HG03565 (cell line): ENCODE results near the gene NBPF8.
"Not testable (repeated sequence)": the region's sequence is repeated elsewhere in the genome, so short reads cannot be mapped to it uniquely, and the experiment has no call there.

ENCODE experiments used
- ATAC-seq: cut with Tn5 transposase; IDR thresholded peaks from one replicate; pipeline ENCODE4 v1.9.1; 2021; ENCODE audit warnings: mild to moderate bottlenecking, moderate library complexity; ENCODE audit not compliant: unreplicated experiment

Gene NBPF8, protein sequence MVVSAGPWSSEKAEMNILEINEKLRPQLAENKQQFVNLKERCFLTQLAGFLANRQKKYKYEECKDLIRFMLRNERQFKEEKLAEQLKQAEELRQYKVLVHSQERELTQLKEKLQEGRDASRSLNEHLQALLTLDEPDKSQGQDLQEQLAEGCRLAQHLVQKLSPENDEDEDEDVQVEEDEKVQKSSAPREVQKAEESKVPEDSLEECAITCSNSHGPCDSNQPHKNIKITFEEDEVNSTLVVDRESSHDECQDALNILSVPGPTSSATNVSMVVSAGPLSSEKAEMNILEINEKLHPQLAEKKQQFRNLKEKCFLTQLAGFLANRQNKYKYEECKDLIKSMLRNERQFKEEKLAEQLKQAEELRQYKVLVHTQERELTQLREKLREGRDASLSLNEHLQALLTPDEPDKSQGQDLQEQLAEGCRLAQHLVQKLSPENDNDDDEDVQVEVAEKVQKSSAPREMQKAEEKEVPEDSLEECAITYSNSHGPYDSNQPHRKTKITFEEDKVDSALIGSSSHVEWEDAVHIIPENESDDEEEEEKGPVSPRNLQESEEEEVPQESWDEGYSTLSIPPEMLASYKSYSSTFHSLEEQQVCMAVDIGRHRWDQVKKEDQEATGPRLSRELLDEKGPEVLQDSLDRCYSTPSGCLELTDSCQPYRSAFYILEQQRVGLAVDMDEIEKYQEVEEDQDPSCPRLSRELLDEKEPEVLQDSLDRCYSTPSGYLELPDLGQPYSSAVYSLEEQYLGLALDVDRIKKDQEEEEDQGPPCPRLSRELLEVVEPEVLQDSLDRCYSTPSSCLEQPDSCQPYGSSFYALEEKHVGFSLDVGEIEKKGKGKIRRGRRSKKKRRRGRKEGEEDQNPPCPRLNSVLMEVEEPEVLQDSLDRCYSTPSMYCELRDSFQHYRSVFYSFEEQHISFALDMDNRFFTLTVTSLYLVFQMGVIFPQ

DNA sequence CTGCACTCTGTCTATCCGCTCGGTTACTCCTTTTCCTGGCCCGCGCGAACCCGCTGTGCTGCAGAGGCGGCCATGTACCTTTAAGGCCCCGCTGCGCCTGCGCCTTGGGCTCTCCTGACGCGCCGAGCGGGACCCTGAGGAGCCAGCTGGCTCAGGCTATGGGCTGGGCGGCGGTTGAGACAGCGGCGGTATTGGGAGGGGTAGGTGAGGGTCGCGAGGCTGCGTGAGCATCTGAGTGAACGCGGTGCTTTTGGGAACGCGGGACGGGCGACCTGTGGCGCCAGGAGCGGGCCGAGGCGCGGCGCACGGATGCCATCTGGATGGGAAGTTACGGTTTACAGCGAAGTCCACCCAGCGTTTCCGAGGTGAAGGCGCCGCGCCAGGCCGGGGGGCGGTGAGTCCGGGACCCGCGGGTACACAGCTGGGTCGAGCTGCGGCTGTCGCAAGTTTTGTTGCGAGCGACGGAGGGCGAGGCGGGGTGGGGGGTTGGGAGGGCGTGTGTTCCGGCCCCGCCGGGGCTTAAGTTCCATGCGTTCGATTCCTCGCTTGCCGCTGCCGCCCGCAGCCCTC is at the start of gene NBPF8:
Gene NBPF8, plus strand, starts transcription at position 125 of the 570 bp plus-strand sequence. CDS start 21,488 bp downstream, outside the sequence.
- ATAC-seq, result peak; percentile 95

DNA sequence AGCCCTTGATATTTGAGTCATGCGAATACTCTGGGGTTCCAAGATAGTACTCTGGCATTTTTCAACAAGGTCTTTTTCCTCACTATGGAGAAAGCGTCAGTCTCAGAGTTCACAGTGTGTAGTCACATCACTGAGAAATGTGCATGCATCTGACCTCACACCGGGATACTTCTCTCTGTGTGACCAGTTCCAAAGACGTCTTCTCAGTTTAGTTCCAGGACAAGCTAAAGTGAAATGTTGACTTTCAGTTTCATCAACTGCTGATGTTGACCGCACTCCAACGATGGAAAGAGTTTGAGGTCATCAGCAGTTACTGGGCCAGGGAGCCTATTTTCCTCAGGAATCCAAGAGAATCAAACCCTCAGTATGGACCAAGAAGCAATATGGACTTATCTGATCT is 47.1 kb upstream of the NBPF8 start:
- ATAC-seq, result not testable (repeated sequence)

DNA sequence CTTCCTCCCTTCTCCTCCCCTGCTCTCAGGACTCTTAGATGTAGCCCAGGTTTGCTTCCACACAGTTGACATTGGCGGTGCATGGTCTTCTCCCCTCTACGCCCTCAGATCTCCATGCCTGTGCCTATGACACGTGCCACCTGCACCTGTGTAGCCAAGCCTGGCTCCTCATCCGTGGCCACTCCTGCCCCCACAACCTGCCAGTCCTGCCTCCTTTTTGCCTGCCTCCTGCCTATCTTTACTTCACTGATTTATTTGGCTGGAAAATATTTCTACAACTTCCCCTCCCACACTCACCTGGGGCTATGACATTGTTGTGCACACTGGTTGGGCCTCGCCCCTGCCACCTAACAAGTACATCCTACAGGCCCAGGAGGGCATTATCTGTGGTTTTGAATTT is 28.2 kb upstream of the NBPF8 start:
- ATAC-seq, result not testable (repeated sequence)

DNA sequence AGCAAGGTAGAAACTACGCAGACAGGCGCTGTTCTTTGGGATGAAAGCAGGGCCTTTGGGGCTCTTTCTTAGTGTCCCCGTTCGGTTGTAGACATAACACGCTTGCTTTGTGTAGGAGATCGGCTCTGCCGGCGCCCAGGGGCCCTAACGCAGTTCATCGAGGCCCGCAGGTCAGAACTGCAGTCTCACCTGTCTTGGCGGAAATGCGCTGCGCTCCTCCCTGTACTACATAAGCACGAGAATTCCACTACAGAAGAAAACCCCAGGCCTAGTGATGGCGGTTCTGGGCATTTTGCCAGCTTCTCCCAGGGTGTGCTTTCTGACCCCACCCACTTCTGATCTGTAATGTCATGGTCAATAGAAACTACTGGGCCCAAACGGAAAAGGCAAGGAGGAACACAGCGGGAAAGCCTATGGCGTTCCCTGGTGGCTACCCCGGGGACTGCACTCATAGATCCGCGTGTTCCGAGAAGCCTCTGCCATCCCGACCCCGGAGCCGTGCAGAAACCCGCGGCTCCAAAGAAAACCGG is 26.2 kb upstream of the NBPF8 start:
- ATAC-seq, result not testable (repeated sequence)

DNA sequence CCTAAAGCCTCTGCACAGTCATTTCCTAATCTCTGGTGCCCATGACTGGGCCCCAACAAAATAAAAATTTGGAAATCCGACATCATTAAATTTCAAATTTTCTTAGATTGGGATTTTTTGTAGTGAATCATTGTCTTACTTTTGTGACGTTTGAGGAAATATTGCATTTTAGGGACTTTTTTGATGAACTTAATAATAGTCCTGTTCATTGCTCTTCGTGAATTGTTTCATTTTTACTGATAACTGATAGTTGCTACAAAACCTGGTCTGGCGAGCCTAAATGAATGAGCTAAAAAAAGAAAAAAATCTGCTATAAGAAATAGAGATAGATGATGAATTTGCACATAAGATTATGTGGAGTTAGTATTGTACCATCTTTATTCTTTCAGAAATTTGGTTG is 23.5 kb upstream of the NBPF8 start:
- ATAC-seq, result not testable (repeated sequence)

DNA sequence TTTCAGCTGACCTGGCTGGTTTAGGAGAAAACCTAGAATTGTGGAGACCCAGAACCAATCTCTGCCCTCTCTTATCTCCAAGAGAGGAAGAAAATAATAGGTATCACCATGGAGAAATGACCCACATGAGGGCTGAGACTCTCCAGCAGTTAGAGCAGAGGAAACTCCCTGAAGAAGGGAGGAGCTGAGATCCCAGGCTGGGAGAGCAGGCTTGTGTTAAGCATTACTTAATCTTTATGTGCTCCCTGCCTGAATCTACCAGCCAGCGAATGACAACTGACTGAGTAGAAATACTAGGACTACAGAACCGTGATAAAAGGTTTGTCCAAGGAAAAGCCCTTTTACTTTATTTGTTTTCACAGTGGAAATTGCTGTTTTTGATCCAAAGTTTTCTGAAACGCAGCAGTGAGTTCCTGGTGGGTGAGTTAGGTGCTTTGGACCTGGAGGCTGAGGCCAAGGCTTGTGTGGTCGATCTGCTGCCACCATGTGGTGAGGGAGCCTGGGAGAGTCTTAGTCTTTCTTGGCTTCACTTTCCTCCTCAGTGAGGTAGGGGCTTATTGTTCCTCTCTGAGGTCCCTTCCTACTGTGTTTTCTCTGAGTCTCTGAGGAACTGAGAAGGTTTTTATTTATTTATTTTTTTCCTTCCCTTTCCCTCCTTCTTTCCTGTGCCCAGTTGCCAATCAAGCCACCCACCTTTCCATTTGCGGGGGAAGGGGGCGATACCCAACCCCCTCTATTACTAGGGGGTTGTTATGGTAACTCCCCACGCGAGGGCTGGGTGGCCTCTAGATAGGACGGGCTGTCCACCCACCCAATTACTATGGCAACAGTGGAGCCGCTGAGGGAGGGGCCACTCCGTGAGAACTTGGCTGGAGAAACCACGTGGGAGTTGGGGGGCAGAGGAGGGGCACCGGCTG is 21.3 kb upstream of the NBPF8 start:
- ATAC-seq, result not testable (repeated sequence)

DNA sequence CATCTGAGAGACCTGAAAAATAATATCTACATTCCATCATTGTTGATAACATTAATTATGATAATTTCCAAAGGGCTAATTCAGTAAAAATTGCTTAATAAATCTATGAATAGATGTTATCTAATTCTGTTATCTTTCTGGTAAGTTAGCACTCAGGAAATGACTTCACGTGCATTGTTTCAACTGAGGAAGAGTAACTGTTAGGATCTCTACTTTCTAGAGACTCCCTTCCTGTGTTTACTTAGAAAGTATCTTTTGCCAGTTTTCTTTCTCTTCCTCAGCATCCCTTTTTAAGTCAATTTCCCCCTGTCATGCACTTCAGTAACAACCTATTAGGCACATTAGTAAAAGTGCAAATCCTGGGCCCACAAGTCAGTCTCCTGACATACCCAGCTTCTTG is 9.5 kb upstream of the NBPF8 start:
- not testable (repeated sequence) for ATAC-seq

DNA sequence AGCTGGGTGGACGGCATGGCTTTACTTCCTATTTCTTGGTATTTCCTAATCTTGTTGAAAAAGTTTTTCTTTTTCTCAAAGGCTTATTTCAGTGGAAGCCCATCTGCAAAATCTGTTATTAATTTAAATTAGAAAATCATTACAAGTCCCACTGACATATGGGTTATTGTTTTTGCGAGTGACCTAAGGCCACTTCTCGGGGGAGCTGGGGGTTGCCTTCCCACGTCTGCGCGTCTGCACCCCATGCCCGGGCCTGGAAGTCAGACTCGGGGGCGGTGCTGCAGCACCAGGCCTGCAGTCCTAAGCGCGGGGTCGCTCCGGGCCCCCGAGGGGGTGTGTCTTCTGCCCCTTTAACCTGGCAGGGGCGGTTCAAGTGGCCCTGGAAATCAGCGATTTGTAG is 384 bp upstream of the NBPF8 start:
- ATAC-seq, result peak; percentile 10

DNA sequence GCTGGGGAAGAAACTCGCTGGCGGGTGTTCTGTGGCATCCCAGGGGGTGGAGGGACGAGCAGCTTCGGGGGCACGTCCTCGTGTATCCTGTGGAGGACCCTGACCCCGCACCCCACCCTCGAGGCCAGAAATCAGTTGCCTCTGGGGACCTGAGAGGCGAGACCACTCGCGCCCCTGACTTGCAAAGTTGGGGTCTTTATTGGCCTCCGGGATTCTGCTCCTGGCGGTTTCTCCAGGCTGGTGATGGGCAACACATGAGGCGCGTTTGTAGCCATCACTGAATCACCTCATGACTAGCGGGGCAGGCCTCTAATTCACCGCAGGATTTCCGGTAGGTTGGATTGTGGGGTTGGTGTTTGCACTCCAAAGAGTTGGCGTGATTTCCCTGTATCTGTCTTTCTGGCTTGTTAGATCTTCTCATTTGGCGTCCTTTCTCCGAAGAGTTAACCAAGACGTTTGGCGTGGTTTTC is 692 bp downstream of the NBPF8 start:
- ATAC-seq, result peak; percentile 53

DNA sequence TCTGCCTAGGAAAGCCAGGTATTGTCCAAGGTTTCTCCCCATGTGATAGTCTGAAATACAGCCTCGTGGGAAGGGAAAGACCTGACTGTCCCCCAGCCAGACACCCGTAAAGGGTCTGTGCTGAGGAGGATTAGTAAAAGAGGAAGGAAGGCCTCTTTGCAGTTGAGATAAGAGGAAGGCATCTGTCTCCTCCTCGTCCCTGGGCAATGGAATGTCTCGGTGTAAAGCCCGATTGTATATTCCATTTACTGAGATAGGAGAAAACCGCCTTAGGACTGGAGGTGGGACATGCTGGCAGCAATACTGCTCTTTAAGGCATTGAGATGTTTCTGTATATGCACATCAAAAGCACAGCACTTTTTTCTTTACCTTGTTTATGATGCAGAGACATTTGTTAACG is 10.2 kb downstream of the NBPF8 start:
- ATAC-seq, result not testable (repeated sequence)

DNA sequence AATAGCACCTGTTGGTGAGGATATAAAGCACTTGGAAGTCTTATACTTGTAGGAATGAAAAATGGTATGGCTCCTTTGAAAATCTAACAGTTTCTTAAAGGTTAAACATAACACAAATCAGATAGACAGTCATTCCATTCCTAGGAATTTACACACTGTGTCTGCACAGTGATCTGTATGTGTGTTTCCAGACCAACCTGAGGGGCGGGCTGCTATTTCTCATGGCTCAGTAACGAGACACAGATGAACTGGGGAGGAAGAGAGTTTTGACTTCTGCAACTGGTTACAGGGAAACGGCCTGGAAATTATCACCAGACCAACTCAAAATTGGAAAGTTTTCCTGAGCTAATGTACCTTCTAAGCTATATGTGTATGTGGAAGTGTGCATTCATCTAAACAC is 16.8 kb downstream of the NBPF8 start:
- ATAC-seq, result not testable (repeated sequence)

DNA sequence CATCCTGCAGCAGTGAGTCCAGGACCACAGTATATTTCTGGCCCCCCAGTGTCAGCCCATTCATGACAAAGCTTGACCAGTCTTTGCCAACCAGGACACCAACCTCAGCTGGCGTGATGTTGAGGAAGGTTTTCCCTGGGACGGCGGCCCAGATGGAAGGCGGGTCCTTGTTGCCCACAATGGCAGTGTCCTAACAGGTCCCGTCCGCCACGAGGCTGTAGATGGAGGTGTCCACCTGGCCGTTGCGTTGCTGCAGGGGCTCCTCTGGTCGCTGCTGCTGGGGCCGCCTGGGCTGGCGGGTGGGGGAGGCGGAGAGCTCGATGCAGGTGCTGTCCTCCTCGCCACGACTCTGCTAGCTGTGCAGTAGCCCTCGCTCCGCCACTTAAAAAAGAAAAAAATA is 19.0 kb downstream of the NBPF8 start:
- ATAC-seq, result not testable (repeated sequence)

DNA sequence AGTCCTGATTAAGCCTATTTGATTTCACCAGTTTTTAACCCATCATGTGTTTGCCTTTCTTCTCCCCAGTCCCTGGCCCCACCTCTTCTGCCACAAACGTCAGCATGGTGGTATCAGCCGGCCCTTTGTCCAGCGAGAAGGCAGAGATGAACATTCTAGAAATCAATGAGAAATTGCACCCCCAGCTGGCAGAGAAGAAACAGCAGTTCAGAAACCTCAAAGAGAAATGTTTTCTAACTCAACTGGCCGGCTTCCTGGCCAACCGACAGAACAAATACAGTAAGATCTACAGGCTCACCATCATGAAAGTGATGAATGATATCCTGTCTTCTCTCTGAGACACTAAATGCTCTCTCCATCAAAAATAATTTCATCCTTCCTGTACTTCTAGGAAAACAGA is 34.3 kb downstream of the NBPF8 start:
- not testable (repeated sequence) for ATAC-seq
